Motor neuron (in vitro differentiated cells): Measurements from ENCODE around the gene STK26. TPM values are rescaled to one million over a fixed set of nuclear protein-coding genes. Genes with fewer than 3 reads are reported as not detected.
"Not testable (repeated sequence)": the region's sequence is repeated elsewhere in the genome, so short reads cannot be mapped to it uniquely, and the experiment has no call there.

Source experiments
- ATAC-seq, 8 experiments: fragments of 200-7000 bp; cut with Tn5 transposase; replicated peaks in 6 of 8; 2 replicates each; pipeline ENCODE4 v1.8.0; 2021; ENCODE audit warnings: mild to moderate bottlenecking in 8 of 8, moderate library complexity in 8 of 8
- H3K27ac ChIP-seq, 2 donors: fragments of 250-450 bp; sonication (Bioruptor Pico); 2 replicates each; pipeline ENCODE4 v1.9.0; 2021; ENCODE audit warnings: antibody characterized with exemption in 2 of 2, mild to moderate bottlenecking in 2 of 2, moderate library complexity in 1 of 2
- H3K4me1 ChIP-seq, 2 donors: fragments of 250-450 bp; sonication (Bioruptor Pico); replicated peaks in 1 of 2; 2 replicates each; pipeline ENCODE4 v1.6.1; 2021; ENCODE audit warnings: antibody characterized with exemption in 2 of 2, mild to moderate bottlenecking in 2 of 2, moderate library complexity in 1 of 2
- H3K4me3 ChIP-seq, 5 donors: fragments of 250-450 bp; sonication (Bioruptor Pico); 2 replicates each; pipeline ENCODE4 v1.9.0; 2021; ENCODE audit warnings: antibody characterized with exemption in 5 of 5, mild to moderate bottlenecking in 5 of 5, moderate library complexity in 4 of 5
- WGBS, 10 experiments: fragments of 450-650 bp; shearing (Covaris generic); methylation state at CpG; one replicate each; pipeline ENCODE4 v1.0.0; 2022; 5-methylcytosine and 5-hydroxymethylcytosine counted together
- in situ Hi-C, 9 experiments: fragments of 400-800 bp; cut with MboI; loops; one replicate each; pipeline ENCODE4 v1.15.0; 2021; ENCODE audit warnings: low sequenced_read_pairs in 9 of 9, low pct_unique_long_range_greater_than_20kb in 2 of 9; ENCODE audit not compliant: unreplicated experiment in 9 of 9
- total RNA-seq, 8 experiments: library from RNA; unstranded; fragments of 300-600 nt; gene quantifications; 2 replicates each; pipeline versions ENCODE4 v1.2.3 to v1.2.4, GENCODE V29; 2022

STK26 gene
- total RNA-seq, result 10 to 100 TPM in 4 of 8 experiments, 1 to 10 TPM in 4; 3.7 to 45.0 (median 9.5) TPM

DNA sequence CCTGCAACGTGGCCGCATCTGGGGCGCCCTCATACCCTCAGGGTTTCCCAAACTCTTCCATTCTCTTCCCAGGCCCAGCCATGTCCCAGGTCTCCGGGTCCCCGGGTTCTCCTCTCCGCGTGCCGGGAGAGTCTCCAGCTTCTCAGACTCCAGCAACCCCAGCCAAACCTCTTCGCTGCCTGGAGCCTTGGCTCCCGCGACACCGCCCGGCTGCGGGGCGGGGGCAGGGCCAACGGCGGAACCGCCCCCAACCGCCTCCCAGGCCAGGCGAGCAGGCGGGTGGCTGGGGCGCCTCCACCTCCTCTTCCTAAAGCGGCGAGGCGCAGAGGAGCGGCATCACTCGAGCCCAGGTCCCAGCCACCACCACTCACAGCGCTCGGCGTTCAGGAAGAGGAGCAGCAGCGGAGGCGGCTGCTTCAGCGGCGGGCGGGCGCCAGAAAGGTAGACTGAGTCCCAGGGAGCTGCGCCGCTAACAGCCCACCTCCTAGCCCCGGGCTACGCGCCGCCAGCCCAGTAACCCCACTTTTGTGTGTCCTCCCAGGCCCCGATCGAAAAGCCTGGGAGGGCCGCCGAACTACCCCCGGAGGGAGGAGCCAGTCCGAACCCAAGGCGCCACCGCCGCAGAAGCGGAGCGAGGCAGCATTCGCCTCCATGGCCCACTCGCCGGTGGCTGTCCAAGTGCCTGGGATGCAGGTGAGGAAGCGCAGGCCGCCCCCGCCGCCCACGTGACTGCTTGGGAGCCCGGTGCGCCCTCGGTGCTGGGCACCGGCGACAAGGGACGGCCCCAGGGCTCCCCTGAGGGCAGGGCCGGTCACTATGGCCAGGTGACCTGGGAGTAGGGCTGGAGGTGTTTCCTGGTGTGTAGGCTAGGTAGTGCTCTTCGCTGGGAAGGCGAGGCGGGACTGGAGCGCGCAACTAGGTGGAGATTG lies at the start of gene STK26:
Gene STK26, plus strand, starts transcription at position 336 of the 929 bp plus-strand sequence. Its CDS starts 316 bp downstream, at position 652.
- ATAC-seq, result peak; percentile 91 to 96 (median 92)
- Histone ChIP-seq H3K4me1 (peaks cover 0 to 5% of the 10 kb centered on the region in 2 donors), H3K27ac (no peak within 1 kb of the TSS), H3K4me3 (peak within 1 kb of the TSS; percentile 49 to 96 (median 84))
- WGBS, 10 experiments, result 0% methylated on average over 5 of the region's 73 CpGs; no CpG with 5 or more reads in 9 of the 10 experiments
- in situ Hi-C loops, result no loop called here

- Histone ChIP-seq H3K4me3 (no peak overlapping the region), H3K4me1 (no peaks in the 10 kb centered on the region), H3K27ac (no peak overlapping the region)
- in situ Hi-C loops, result no loop called here
- 0 to 73% (median 30%) methylated on average over 1 to 2 of the region's 2 CpGs; no CpG with 5 or more reads in 5 of the 10 experiments for WGBS, 10 experiments
- peak in 1 of 8 experiments; percentile 26 for ATAC-seq
Measured at GRCh38 chrX:131975851-131976250, 47.3 kb upstream of the STK26 start.

DNA sequence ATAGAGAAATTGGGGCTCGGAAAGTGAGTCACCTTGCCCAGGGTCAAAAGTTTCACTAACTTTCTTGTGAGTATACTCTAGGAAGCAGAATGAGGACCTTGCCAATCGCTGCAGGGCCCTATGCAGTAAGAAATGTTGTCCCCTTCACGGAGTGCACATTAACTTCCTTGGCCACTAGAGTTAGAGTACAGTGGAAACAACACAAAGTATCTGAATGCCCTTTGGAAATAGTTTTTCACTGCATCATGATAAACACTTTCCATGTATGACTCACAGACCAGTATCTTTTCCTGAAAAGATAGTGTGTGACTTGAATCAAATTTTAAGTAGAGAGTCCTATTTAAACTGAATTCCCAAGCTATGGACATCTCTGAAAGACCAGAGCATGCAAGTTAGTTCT lies 45.5 kb upstream of the STK26 start:
- no peaks in the 10 kb centered on the region for H3K4me1 ChIP-seq
- in situ Hi-C loops, result no loop called here
- no peak for ATAC-seq
- 43 to 100% (median 48%) methylated on average over 1 to 2 of the region's 3 CpGs; no CpG with 5 or more reads in 6 of the 10 experiments for WGBS, 10 experiments
- H3K27ac ChIP-seq, result no peak overlapping the region
- H3K4me3 ChIP-seq, result no peak overlapping the region

- Histone ChIP-seq H3K27ac (no peak overlapping the region), H3K4me1 (no peaks in the 10 kb centered on the region), H3K4me3 (no peak overlapping the region)
- no peak for ATAC-seq
- in situ Hi-C loops, result no loop called here
Measured at GRCh38 chrX:131979116-131979515, 44.0 kb upstream of the STK26 start.

- peak in 1 of 8 experiments; percentile 16 for ATAC-seq
- WGBS, 10 experiments, result 0 to 83% (median 60%) methylated on average over 1 to 2 of the region's 4 CpGs; no CpG with 5 or more reads in 7 of the 10 experiments
- Histone ChIP-seq H3K4me3 (no peak overlapping the region), H3K27ac (no peak overlapping the region), H3K4me1 (no peaks in the 10 kb centered on the region)
- in situ Hi-C loops, result no loop called here
Measured at GRCh38 chrX:131985526-131986049, 37.5 kb upstream of the STK26 start.

DNA sequence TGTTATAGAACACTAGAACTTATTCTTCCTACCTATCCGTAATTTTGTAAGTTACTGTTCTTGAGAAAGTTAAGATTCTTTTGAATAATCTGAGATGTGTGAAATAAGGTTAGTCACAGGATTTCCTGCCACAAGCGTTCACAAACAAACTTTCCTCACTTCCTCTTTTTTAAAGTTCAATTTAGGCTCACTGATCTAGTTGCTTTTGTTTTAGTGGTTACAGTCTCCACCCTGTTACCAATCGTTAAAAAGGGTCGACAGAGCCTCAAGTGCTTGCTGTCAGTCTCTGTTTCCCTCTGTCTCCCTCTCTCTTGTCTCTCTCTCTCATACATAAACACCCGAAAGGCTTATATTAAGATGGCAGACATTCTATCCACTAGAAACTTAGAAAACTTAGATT lies 35.9 kb upstream of the STK26 start:
- no peak for ATAC-seq
- Histone ChIP-seq H3K27ac (no peak overlapping the region), H3K4me3 (no peak overlapping the region), H3K4me1 (no peaks in the 10 kb centered on the region)
- in situ Hi-C loops, result no loop called here
- 33 to 100% (median 50%) methylated on average over 1 to 5 of the region's 5 CpGs; no CpG with 5 or more reads in 5 of the 10 experiments for WGBS, 10 experiments

- ATAC-seq, result no peak
- in situ Hi-C loops, result no loop called here
- no peak overlapping the region for H3K4me3 ChIP-seq
- no peak overlapping the region for H3K27ac ChIP-seq
- H3K4me1 ChIP-seq, result no peaks in the 10 kb centered on the region
Measured at GRCh38 chrX:131988236-131988635, 34.9 kb upstream of the STK26 start.

GRCh38 chrX:132001127-132001526 lies 22.0 kb upstream of the STK26 start:
- 0 to 100% (median 72%) methylated on average over 1 to 3 of the region's 3 CpGs; no CpG with 5 or more reads in 3 of the 10 experiments for WGBS, 10 experiments
- no peak overlapping the region for H3K4me3 ChIP-seq
- no peak overlapping the region for H3K27ac ChIP-seq
- in situ Hi-C loops, result no loop called here
- H3K4me1 ChIP-seq, result no peaks in the 10 kb centered on the region
- no peak for ATAC-seq

GRCh38 chrX:132004728-132005127 lies 18.4 kb upstream of the STK26 start:
- no peak overlapping the region for H3K27ac ChIP-seq
- WGBS, 10 experiments, result 33 to 70% (median 47%) methylated on average over 2 to 3 of the region's 4 CpGs; no CpG with 5 or more reads in 7 of the 10 experiments
- ATAC-seq, result no peak
- no peaks in the 10 kb centered on the region for H3K4me1 ChIP-seq
- H3K4me3 ChIP-seq, result no peak overlapping the region
- in situ Hi-C loops, result no loop called here

DNA sequence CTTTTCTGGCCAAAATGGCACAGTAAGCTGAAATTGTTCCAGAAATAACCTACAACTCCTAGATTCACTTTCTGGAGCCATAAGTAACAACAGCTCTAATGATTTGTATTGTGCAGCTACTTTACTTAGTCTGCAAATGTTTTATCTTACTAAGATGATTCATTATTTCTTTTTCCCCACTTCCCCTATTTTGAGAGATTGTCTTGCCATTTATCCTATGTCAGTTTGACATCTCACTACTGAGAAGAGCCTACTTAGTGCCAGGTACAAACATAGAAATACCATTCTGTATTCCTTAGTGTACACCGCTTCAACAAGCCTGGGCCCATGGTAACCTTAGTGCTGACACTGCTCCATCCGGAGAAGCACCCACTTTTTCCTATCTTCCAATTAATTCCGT lies 13.8 kb upstream of the STK26 start:
- 57 to 89% (median 70%) methylated on average over 1 to 3 of the region's 3 CpGs; no CpG with 5 or more reads in 6 of the 10 experiments for WGBS, 10 experiments
- no peak for ATAC-seq
- Histone ChIP-seq H3K4me3 (no peak overlapping the region), H3K4me1 (no peaks in the 10 kb centered on the region), H3K27ac (no peak overlapping the region)
- in situ Hi-C loops, result no loop called here

GRCh38 chrX:132010213-132010612 lies 12.9 kb upstream of the STK26 start:
- H3K27ac ChIP-seq, ATAC-seq, H3K4me1 ChIP-seq, in situ Hi-C loops, H3K4me3 ChIP-seq: not testable (repeated sequence)
- 40% methylated on average over 1 of the region's 2 CpGs; no CpG with 5 or more reads in 9 of the 10 experiments for WGBS, 10 experiments

DNA sequence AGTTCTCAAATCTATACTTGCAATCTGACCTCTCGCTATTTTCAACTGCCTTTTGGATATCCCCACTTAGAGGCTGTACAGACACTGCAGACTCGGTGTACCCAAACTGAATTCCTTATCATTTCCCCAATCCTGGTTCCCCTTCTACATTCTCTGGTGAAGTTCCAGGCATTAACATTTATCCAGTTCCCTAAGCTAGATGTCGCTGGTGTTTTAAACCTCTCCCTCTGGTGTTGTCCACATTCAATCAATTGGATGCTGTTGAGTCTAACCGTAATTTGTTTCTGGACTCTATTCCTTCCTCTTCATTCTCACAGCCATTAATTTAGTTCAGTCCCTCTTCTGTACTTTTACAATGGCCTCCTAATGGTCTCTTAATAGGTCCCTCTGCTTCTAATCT lies 7.2 kb upstream of the STK26 start:
- H3K4me3 ChIP-seq, result no peak overlapping the region
- in situ Hi-C loops, result no loop called here
- no peak for ATAC-seq
- WGBS, 10 experiments, result 40 to 100% (median 53%) methylated on average over 1 to 4 of the region's 4 CpGs; no CpG with 5 or more reads in 5 of the 10 experiments
- no peak overlapping the region for H3K27ac ChIP-seq
- H3K4me1 ChIP-seq, result no peaks in the 10 kb centered on the region

GRCh38 chrX:132016628-132017430 lies 6.3 kb upstream of the STK26 start:
- in situ Hi-C loops, result no loop called here
- H3K4me1 ChIP-seq, result no peaks in the 10 kb centered on the region
- ATAC-seq, result no peak
- WGBS, 10 experiments, result 25 to 100% (median 67%) methylated on average over 1 to 2 of the region's 2 CpGs; no CpG with 5 or more reads in 4 of the 10 experiments
- no peak overlapping the region for H3K4me3 ChIP-seq
- no peak overlapping the region for H3K27ac ChIP-seq
